ENCODE data around the gene ACO2. TPM values are rescaled to one million over a fixed set of nuclear protein-coding genes. Genes with fewer than 3 reads are reported as not detected.

Gene ACO2
- total RNA-seq, 4 donors from 2014 or later = 118 to 151 (median 131) TPM

GRCh38 chr22:41445129-41446056, 23.5 kb upstream of the ACO2 start:
- TF ChIP-seq CTCF (IDR thresholded peaks at IDR 0.05) = no peak
- DNase-seq (ENCODE audit: low spot score) (no peak), ATAC-seq (ENCODE audit: low FRiP score) (no peak)

DNA sequence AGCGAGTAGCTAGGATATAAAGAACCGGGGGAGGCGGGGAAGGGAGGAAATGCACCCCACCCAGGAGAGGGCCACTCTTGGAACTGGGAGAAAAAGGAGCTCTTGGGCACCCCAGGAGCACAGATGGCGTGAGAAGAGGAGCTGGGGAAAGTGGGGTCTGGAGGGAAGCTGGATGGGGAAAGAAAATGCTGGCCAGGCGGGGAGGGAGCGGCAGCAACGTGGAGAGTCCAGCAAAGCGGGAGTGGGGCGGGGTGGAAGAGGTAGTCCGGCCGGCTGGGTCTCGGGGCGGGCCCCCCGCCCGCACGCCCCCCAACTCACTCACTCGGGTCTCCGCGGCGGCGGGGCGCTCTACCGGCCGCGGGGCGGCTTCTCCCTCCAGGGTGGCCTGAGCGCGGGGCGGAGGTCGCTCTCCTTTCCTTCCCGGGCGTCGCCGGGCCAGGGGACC, 22.8 kb upstream of the ACO2 start:
- no peak for TF ChIP-seq CTCF (IDR thresholded peaks at IDR 0.05)
- DNase-seq (ENCODE audit: low spot score) = no peak
- no peak for ATAC-seq (ENCODE audit: low FRiP score)

GRCh38 chr22:41446639-41447434, 22.1 kb upstream of the ACO2 start, which contains the start of gene TOB2:
TOB2 (minus strand) TSS chr22:41446801; CDS start chr22:41437345, 9,456 bp downstream.
- ATAC-seq (ENCODE audit: low FRiP score) (peak; percentile 78), DNase-seq (ENCODE audit: low spot score) (peak; percentile 83)
- TF ChIP-seq CTCF (IDR thresholded peaks at IDR 0.05) = no peak

- ATAC-seq (ENCODE audit: low FRiP score) = peak; percentile 5
- no peak for TF ChIP-seq CTCF (IDR thresholded peaks at IDR 0.05)
- peak; percentile 27 for DNase-seq (ENCODE audit: low spot score)
Observed at GRCh38 chr22:41447435-41448188, 21.3 kb upstream of the ACO2 start.

DNA sequence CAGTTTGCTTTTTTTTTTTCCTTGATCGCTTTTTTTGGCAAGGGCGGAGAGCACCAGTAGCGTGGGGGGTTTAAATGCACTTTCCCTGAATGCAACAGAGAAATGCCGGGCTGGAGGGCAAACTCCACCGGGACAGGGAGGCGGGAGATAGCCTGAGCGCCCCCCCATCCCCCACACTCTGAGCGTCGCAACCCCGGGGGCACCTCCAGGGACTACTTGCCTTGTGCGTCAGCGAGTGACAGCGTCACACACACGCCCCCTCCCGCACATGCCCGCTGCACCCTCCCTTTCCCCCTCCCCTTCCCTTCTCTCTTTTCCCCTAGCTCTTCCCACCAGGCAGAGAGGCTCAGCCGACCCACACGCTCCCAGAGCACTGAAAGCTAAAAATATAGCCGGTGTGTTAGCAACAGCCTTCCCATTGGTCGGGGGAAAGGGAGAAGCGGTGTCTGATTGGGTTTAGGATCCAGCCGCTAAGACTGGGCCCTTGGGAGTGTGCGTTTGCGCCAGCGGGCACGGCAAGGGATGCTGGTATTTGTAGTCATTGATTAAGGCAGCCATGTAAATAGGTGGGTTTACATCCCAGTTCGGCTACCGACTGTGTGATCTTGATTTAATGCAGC, 20.6 kb upstream of the ACO2 start:
- DNase-seq (ENCODE audit: low spot score) (peak; percentile 76), ATAC-seq (ENCODE audit: low FRiP score) (peak; percentile 74)
- TF ChIP-seq CTCF (IDR thresholded peaks at IDR 0.05) = no peak

DNA sequence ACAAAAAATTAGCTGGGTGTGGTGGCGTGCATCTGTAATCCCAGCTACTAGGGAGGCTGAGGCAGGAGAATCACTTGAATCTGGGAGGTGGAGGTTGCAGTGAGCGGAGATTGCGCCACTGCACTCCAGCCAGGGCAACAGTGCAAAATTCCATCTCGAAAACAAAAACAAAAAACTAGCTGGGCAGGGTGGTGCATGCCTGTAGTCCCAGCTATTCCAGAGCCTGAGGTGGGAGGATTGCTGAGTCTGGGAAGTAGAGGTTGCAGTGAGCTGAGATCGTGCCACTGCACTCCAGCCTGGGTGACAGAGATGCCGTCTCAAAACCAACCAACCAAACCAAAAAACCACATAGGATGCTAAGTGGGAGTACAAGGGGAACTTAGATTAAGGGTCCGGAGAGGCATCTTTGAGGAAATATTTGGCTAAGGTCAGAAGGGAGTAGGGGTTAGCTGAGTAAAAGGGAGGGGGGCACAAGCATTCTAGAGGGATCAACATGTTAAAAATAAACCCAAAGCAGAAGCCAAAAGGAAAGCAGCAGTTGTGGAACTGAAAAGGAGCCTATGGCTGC, 10.7 kb upstream of the ACO2 start:
- DNase-seq (ENCODE audit: low spot score) = no peak
- no peak for ATAC-seq (ENCODE audit: low FRiP score)
- TF ChIP-seq CTCF (IDR thresholded peaks at IDR 0.05) = no peak

All from omental fat pad (tissue), 4 donors.